Activated CD8-positive, alpha-beta memory T cell treated with anti-CD3 and anti-CD28 coated beads for 1 hour (primary cell): ENCODE data around the gene SHLD2.
"Not testable (repeated sequence)": the region's sequence is repeated elsewhere in the genome, so short reads cannot be mapped to it uniquely, and the experiment has no call there.

Source experiments
- DNase-seq, 2 donors: peaks; one replicate each; pipeline ENCODE4 v3.0.0-alpha.2; 2020; ENCODE audit warnings: low read depth in 1 of 2; ENCODE audit errors: extremely low read depth in 1 of 2

Gene SHLD2

GRCh38 chr10:87094373-87095235, at the start of gene SHLD2, which contains the start of gene GLUD1:
Gene SHLD2 (plus strand): TSS chr10:87095206. CDS start chr10:87151355, 56,149 bp downstream.
Gene GLUD1 (minus strand): TSS chr10:87094843. CDS start chr10:87094769, 74 bp downstream.
- peak; percentile 61 to 70 for DNase-seq

GRCh38 chr10:87045434-87045938, 49.5 kb upstream of the SHLD2 start:
- DNase-seq: no peak

- no peak for DNase-seq
These were observed 41.9 kb upstream of the SHLD2 start for GRCh38 chr10:87053111-87053510.

GRCh38 chr10:87053577-87054181, 41.3 kb upstream of the SHLD2 start:
- no peak for DNase-seq

- DNase-seq: no peak
These were observed 40.4 kb upstream of the SHLD2 start for GRCh38 chr10:87054373-87055295.

GRCh38 chr10:87058171-87058570, 36.8 kb upstream of the SHLD2 start:
- DNase-seq: no peak

GRCh38 chr10:87059401-87059800, 35.6 kb upstream of the SHLD2 start:
- no peak for DNase-seq

GRCh38 chr10:87060280-87060928, 34.6 kb upstream of the SHLD2 start:
- no peak for DNase-seq

GRCh38 chr10:87064651-87065050, 30.4 kb upstream of the SHLD2 start:
- DNase-seq: no peak

GRCh38 chr10:87066178-87066577, 28.8 kb upstream of the SHLD2 start:
- DNase-seq: no peak

GRCh38 chr10:87066865-87067264, 28.1 kb upstream of the SHLD2 start:
- DNase-seq: no peak

GRCh38 chr10:87068281-87068680, 26.7 kb upstream of the SHLD2 start:
- no peak for DNase-seq

GRCh38 chr10:87072449-87072848, 22.6 kb upstream of the SHLD2 start:
- no peak for DNase-seq

GRCh38 chr10:87076421-87076820, 18.6 kb upstream of the SHLD2 start:
- DNase-seq: not testable (repeated sequence)

GRCh38 chr10:87079106-87079836, 15.7 kb upstream of the SHLD2 start:
- no peak for DNase-seq

GRCh38 chr10:87080621-87081020, 14.4 kb upstream of the SHLD2 start:
- DNase-seq: not testable (repeated sequence)

GRCh38 chr10:87081574-87081973, 13.4 kb upstream of the SHLD2 start:
- DNase-seq: not testable (repeated sequence)

GRCh38 chr10:87082219-87082618, 12.8 kb upstream of the SHLD2 start:
- DNase-seq: not testable (repeated sequence)

- not testable (repeated sequence) for DNase-seq
These were observed 11.3 kb upstream of the SHLD2 start for GRCh38 chr10:87083576-87084290.
